ENCODE results near the gene PEX10. TPM values are rescaled to one million over a fixed set of nuclear protein-coding genes. Genes with fewer than 3 reads are reported as not detected.

The PEX10 gene
- total RNA-seq, 1 donor from 2014 or later = 14.6 TPM

GRCh38 chr1:2391041-2391930 lies 21.1 kb downstream of the PEX10 start, which contains the start of the genes MORN1 and RER1:
Gene MORN1, minus strand, starts transcription at chr1:2391554. Its CDS starts 21 bp downstream, at chr1:2391533.
Gene RER1, plus strand, starts transcription at chr1:2391841. Its CDS starts 3,950 bp downstream, at chr1:2395791.
- ATAC-seq (peak; percentile 97), DNase-seq (peak; percentile 100)
- no peaks in the 10 kb centered on the region for H3K27me3 ChIP-seq
- no peak for TF ChIP-seq CTCF (IDR thresholded peaks at IDR 0.05)
- intact Hi-C loops (cut with DNase I) = no loop called here
- H3K9me3 ChIP-seq = no peaks in the 10 kb centered on the region
- H3K4me3 ChIP-seq = peak within 1 kb of the TSS; percentile 96
- H3K36me3 ChIP-seq = peaks cover 14% of the 10 kb centered on the region
- H3K4me1 ChIP-seq = peaks cover 23% of the 10 kb centered on the region
- peak within 1 kb of the TSS; percentile 83 for H3K27ac ChIP-seq

GRCh38 chr1:2389644-2390043 lies 22.7 kb downstream of the PEX10 start:
- ATAC-seq = no peak
- no peak for DNase-seq
- Histone ChIP-seq H3K4me3 (no peak overlapping the region), H3K36me3 (no peaks in the 10 kb centered on the region), H3K27ac (no peak overlapping the region), H3K27me3 (no peaks in the 10 kb centered on the region), H3K4me1 (peaks cover 23% of the 10 kb centered on the region), H3K9me3 (no peaks in the 10 kb centered on the region)
- intact Hi-C loops (cut with DNase I) = no loop called here
- no peak for TF ChIP-seq CTCF (IDR thresholded peaks at IDR 0.05)

GRCh38 chr1:2388004-2388913 lies 24.1 kb downstream of the PEX10 start:
- intact Hi-C loops (cut with DNase I) = no loop called here
- peaks cover 20% of the 10 kb centered on the region for H3K4me1 ChIP-seq
- ATAC-seq = no peak

GRCh38 chr1:2386636-2387611 lies 25.4 kb downstream of the PEX10 start:
- ATAC-seq (no peak), DNase-seq (peak; percentile 55)
- Histone ChIP-seq H3K27ac (no peak overlapping the region), H3K27me3 (no peaks in the 10 kb centered on the region), H3K9me3 (no peaks in the 10 kb centered on the region), H3K4me1 (peaks cover 10% of the 10 kb centered on the region), H3K36me3 (no peaks in the 10 kb centered on the region), H3K4me3 (no peak overlapping the region)
- intact Hi-C loops (cut with DNase I) = no loop called here
- TF ChIP-seq CTCF (IDR thresholded peaks at IDR 0.05) = no peak

More at GRCh38 chr1:2388004-2388913, 24.1 kb downstream of the PEX10 start:
- DNase-seq = peak; percentile 48
- no peak overlapping the region for H3K4me3 ChIP-seq
- H3K9me3 ChIP-seq = no peaks in the 10 kb centered on the region
- no peaks in the 10 kb centered on the region for H3K36me3 ChIP-seq
- no peaks in the 10 kb centered on the region for H3K27me3 ChIP-seq
- TF ChIP-seq CTCF (IDR thresholded peaks at IDR 0.05) = no peak
- H3K27ac ChIP-seq = no peak overlapping the region

Data from upper lobe of right lung (tissue), 1 donor.